HEK293 (cell line): ENCODE data around the gene RIPOR3.

Source experiments
- CTCF ChIA-PET: fragments of 350-600 bp; formaldehyde crosslinking; extraction: SDS; loops from one replicate; lab custom pipeline; 2021; ENCODE audit warnings: antibody characterized with exemption; lab: Yijun Ruan, JAX
- POLR2A ChIA-PET: fragments of 300-600 bp; formaldehyde crosslinking; extraction: SDS; loops from one replicate; lab custom pipeline; 2020; ENCODE audit warnings: antibody characterized with exemption, inconsistent platforms; lab: Yijun Ruan, JAX
- H3K27ac ChIP-seq: fragments of 200-500 bp; sonication (Bioruptor generic); 2 replicates; pipeline ENCODE4 v1.5.1; 2014; ENCODE audit warnings: low read depth, low read length, control low read depth, inconsistent platforms; ENCODE audit errors: extremely low read depth
- H3K36me3 ChIP-seq, 2 experiments: fragments of 200-500 bp in 1 of 2; sonication (Bioruptor generic) in 1 of 2; 1 replicate in 1 of 2; 2 replicates in 1 of 2; pipeline ENCODE4 v1.5.1; 2014 to 2017; ENCODE audit warnings: inconsistent platforms in 2 of 2, low read length in 2 of 2; ENCODE audit not compliant: control insufficient read depth in 2 of 2, insufficient read depth in 1 of 2
- H3K4me1 ChIP-seq: fragments of 200-500 bp; sonication (Bioruptor generic); 2 replicates; pipeline ENCODE4 v1.5.1; 2014; ENCODE audit warnings: mild to moderate bottlenecking, low read length, inconsistent platforms; ENCODE audit not compliant: control insufficient read depth, insufficient read depth
- H3K4me3 ChIP-seq: 2 replicates; pipeline ENCODE4 v1.5.1; 2011; ENCODE audit warnings: low read depth, mild to moderate bottlenecking, control low read depth, low read length, moderate library complexity
- H3K9me3 ChIP-seq: fragments of 200-500 bp; sonication (Bioruptor generic); 2 replicates; pipeline ENCODE4 v1.5.1; 2014; ENCODE audit warnings: low read depth, low read length, inconsistent platforms; ENCODE audit not compliant: control insufficient read depth, insufficient read depth
- KLF8 ChIP-seq: fragments of 450-650 bp; formaldehyde crosslinking; IDR thresholded peaks from 2 replicates; pipeline ENCODE4 v1.5.1; 2016; ENCODE audit warnings: missing biosample characterization, missing genetic modification characterization
- PRDM1 ChIP-seq: fragments of 450-650 bp; formaldehyde crosslinking; IDR thresholded peaks from 2 replicates; pipeline ENCODE4; 2016; ENCODE audit warnings: missing biosample characterization, missing genetic modification characterization
- SETDB1 ChIP-seq: IDR thresholded peaks from one replicate; pipeline ENCODE4 v1.6.1; 2017; ENCODE audit warnings: mild to moderate bottlenecking, low read length, moderate library complexity, mixed read lengths; ENCODE audit not compliant: insufficient read length
- ZFP37 ChIP-seq: fragments of 450-650 bp; formaldehyde crosslinking; IDR thresholded peaks from 2 replicates; pipeline ENCODE4 v1.5.1; 2016; ENCODE audit warnings: missing biosample characterization, missing genetic modification characterization
- ZFP41 ChIP-seq: fragments of 450-650 bp; formaldehyde crosslinking; IDR thresholded peaks from 2 replicates; pipeline ENCODE4 v1.5.1; 2016; ENCODE audit warnings: missing biosample characterization, missing genetic modification characterization, borderline replicate concordance
- ZNF114 ChIP-seq: fragments of 450-650 bp; formaldehyde crosslinking; IDR thresholded peaks from 2 replicates; pipeline ENCODE4 v1.5.0; 2017; ENCODE audit warnings: missing biosample characterization, missing genetic modification characterization
- ZNF175 ChIP-seq: fragments of 450-650 bp; formaldehyde crosslinking; IDR thresholded peaks from 2 replicates; pipeline ENCODE4 v1.5.1; 2016; ENCODE audit warnings: missing biosample characterization, missing genetic modification characterization
- ZNF248 ChIP-seq: fragments of 450-650 bp; formaldehyde crosslinking; IDR thresholded peaks from 2 replicates; pipeline ENCODE4 v1.5.1; 2017; ENCODE audit warnings: missing biosample characterization, missing genetic modification characterization
- ZNF292 ChIP-seq: fragments of 450-650 bp; formaldehyde crosslinking; IDR thresholded peaks from 2 replicates; pipeline ENCODE4 v1.5.1; 2016; ENCODE audit warnings: low read depth, missing biosample characterization, missing genetic modification characterization, borderline replicate concordance
- ZNF37A ChIP-seq: fragments of 450-650 bp; IDR thresholded peaks from 2 replicates; pipeline ENCODE4 v1.5.1; 2018; ENCODE audit warnings: missing biosample characterization, missing genetic modification characterization
- ZNF391 ChIP-seq: fragments of 450-650 bp; formaldehyde crosslinking; IDR thresholded peaks from 2 replicates; pipeline ENCODE4 v1.5.1; 2016; ENCODE audit warnings: low read depth, missing biosample characterization, missing genetic modification characterization, borderline replicate concordance
- ZNF501 ChIP-seq: fragments of 450-650 bp; formaldehyde crosslinking; IDR thresholded peaks from 2 replicates; pipeline ENCODE4 v1.5.1; 2016; ENCODE audit warnings: missing biosample characterization, missing genetic modification characterization
- ZNF792 ChIP-seq: fragments of 450-650 bp; formaldehyde crosslinking; IDR thresholded peaks from 2 replicates; pipeline ENCODE4 v1.5.1; 2016; ENCODE audit warnings: missing biosample characterization, missing genetic modification characterization
- TF ChIP-seq, protein P1 (sequence below): fragments of 450-650 bp; formaldehyde crosslinking; IDR thresholded peaks from 2 replicates; pipeline ENCODE4 v1.5.1; 2016; ENCODE audit warnings: missing biosample characterization, missing genetic modification characterization
- TF ChIP-seq, protein P2 (sequence below): fragments of 450-650 bp; formaldehyde crosslinking; IDR thresholded peaks from 2 replicates; pipeline ENCODE4 v1.5.1; 2017; ENCODE audit warnings: missing biosample characterization, missing genetic modification characterization
- TF ChIP-seq, protein P3 (sequence below): fragments of 450-650 bp; formaldehyde crosslinking; IDR thresholded peaks from 2 replicates; pipeline ENCODE4 v1.5.1; 2016; ENCODE audit warnings: missing biosample characterization, missing genetic modification characterization
- TF ChIP-seq, protein P4 (sequence below): fragments of 450-650 bp; formaldehyde crosslinking; IDR thresholded peaks from 2 replicates; pipeline ENCODE4 v1.5.1; 2017; ENCODE audit warnings: missing biosample characterization, missing genetic modification characterization
- TF ChIP-seq, protein P5 (sequence below): fragments of 450-650 bp; formaldehyde crosslinking; IDR thresholded peaks from 2 replicates; pipeline ENCODE4 v1.5.1; 2016; ENCODE audit warnings: missing biosample characterization, missing genetic modification characterization, borderline replicate concordance
- TF ChIP-seq, protein P6 (sequence below): fragments of 450-650 bp; formaldehyde crosslinking; IDR thresholded peaks from 2 replicates; pipeline ENCODE4 v1.5.1; 2016; ENCODE audit warnings: missing biosample characterization, missing genetic modification characterization

The RIPOR3 gene

DNA sequence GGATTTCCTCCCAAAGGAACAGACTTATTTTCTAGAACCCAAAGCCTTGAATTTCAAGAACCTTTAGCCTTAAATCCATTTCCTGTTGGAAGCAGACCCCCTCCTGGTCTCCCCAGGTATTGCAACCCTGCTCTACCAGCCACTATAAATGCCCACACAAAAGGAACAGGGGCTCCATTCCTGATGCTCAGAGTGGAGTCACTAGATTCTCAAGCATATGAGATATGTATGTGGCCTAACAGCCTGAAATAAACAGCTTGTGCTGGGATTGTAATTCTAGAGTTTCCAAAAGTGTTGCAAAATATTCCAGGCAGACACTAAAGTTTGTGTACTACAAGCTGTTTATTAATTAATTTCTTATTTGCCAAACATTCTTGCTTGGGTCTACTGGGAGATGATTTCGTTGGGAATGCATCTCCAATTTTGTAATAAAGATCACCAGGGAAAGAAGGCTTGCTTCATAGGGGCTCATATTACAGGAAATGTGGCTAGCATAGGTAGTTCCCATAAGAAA, 44.8 kb downstream of the RIPOR3 start:
- H3K36me3 ChIP-seq: no peaks in the 10 kb centered on the region
- CTCF ChIA-PET: interaction anchor here (0.7 to 4.3 kb wide), 2 partner anchors 12 to 104 kb away, joined by 3 to 30 read pairs; no protein-coding TSS in a partner anchor
- no peak overlapping the region for H3K4me3 ChIP-seq
- no peaks in the 10 kb centered on the region for H3K4me1 ChIP-seq
- TF ChIP-seq SETDB1: peak; percentile 57
- TF ChIP-seq ZNF292 (tag by site-specific recombination): no peak
- no peak overlapping the region for H3K27ac ChIP-seq
- POLR2A ChIA-PET: no interaction called here
- H3K9me3 ChIP-seq: no peaks in the 10 kb centered on the region

DNA sequence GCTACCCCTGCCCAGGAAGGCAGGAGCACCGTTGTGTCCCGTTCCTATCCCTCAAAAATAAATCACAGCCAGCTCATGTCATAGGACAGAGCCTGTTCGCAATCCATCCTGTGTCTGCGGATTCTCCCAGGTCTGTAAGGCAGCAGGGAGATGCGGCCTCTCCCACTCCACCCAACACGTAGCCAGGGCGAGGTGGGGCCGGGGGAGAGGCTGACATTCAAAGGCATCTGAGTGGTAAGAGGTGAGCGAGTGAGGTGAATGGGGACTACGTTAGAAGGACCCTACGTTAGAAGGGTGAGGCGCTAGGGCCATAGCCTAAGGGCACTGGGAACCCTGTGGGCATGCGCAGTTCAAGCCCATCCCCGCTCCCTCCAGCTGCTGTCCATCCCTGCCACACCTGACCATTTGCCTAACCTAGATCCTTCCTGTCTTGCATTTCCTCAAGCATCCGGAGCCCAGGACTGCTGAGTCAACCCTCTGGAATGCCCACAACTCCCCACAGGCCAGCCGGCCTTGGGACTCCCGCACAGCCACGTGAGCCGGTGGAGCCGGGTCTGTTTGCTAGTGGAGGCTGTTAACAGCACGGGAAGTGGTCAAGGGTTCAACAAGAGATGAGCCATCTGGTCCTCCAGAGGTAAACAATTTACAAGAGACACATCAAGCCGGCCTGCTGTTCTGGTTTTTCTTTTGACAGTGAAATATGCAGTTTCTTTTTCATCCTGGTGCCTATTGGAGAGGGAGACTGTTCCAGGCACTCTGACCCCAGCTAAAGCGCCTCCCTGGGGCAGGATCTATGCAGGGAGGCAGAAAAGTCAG, 45.9 kb downstream of the RIPOR3 start:
- POLR2A ChIA-PET: interaction anchor here (0.5 to 1.2 kb wide), 2 partner anchors 9 to 51 kb away, joined by 3 to 5 read pairs; no protein-coding TSS in a partner anchor
- no peaks in the 10 kb centered on the region for H3K4me1 ChIP-seq
- no peak for TF ChIP-seq ZNF114
- TF ChIP-seq KLF8 (tag by site-specific recombination): no peak
- TF ChIP-seq, protein P1, sequence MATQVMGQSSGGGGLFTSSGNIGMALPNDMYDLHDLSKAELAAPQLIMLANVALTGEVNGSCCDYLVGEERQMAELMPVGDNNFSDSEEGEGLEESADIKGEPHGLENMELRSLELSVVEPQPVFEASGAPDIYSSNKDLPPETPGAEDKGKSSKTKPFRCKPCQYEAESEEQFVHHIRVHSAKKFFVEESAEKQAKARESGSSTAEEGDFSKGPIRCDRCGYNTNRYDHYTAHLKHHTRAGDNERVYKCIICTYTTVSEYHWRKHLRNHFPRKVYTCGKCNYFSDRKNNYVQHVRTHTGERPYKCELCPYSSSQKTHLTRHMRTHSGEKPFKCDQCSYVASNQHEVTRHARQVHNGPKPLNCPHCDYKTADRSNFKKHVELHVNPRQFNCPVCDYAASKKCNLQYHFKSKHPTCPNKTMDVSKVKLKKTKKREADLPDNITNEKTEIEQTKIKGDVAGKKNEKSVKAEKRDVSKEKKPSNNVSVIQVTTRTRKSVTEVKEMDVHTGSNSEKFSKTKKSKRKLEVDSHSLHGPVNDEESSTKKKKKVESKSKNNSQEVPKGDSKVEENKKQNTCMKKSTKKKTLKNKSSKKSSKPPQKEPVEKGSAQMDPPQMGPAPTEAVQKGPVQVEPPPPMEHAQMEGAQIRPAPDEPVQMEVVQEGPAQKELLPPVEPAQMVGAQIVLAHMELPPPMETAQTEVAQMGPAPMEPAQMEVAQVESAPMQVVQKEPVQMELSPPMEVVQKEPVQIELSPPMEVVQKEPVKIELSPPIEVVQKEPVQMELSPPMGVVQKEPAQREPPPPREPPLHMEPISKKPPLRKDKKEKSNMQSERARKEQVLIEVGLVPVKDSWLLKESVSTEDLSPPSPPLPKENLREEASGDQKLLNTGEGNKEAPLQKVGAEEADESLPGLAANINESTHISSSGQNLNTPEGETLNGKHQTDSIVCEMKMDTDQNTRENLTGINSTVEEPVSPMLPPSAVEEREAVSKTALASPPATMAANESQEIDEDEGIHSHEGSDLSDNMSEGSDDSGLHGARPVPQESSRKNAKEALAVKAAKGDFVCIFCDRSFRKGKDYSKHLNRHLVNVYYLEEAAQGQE (tag by site-specific recombination): no peak
- no peak for TF ChIP-seq PRDM1
- no peak for TF ChIP-seq ZNF501 (tag by site-specific recombination)
- TF ChIP-seq, protein P2, sequence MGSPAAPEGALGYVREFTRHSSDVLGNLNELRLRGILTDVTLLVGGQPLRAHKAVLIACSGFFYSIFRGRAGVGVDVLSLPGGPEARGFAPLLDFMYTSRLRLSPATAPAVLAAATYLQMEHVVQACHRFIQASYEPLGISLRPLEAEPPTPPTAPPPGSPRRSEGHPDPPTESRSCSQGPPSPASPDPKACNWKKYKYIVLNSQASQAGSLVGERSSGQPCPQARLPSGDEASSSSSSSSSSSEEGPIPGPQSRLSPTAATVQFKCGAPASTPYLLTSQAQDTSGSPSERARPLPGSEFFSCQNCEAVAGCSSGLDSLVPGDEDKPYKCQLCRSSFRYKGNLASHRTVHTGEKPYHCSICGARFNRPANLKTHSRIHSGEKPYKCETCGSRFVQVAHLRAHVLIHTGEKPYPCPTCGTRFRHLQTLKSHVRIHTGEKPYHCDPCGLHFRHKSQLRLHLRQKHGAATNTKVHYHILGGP (tag by site-specific recombination): no peak
- no peak for TF ChIP-seq ZNF248 (tag by site-specific recombination)
- TF ChIP-seq, protein P3, sequence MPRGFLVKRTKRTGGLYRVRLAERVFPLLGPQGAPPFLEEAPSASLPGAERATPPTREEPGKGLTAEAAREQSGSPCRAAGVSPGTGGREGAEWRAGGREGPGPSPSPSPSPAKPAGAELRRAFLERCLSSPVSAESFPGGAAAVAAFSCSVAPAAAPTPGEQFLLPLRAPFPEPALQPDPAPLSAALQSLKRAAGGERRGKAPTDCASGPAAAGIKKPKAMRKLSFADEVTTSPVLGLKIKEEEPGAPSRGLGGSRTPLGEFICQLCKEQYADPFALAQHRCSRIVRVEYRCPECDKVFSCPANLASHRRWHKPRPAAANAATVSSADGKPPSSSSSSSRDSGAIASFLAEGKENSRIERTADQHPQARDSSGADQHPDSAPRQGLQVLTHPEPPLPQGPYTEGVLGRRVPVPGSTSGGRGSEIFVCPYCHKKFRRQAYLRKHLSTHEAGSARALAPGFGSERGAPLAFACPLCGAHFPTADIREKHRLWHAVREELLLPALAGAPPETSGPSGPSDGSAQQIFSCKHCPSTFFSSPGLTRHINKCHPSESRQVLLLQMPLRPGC (tag by site-specific recombination): no peak
- no peak for TF ChIP-seq ZNF792
- no peak for TF ChIP-seq ZNF175 (tag by site-specific recombination)
- no peak for TF ChIP-seq ZNF391 (tag by site-specific recombination)
- TF ChIP-seq ZFP37 (tag by site-specific recombination): 0 out of 2 replicates have a peak, but pooled peaks have one; percentile 21
- TF ChIP-seq, protein P4, sequence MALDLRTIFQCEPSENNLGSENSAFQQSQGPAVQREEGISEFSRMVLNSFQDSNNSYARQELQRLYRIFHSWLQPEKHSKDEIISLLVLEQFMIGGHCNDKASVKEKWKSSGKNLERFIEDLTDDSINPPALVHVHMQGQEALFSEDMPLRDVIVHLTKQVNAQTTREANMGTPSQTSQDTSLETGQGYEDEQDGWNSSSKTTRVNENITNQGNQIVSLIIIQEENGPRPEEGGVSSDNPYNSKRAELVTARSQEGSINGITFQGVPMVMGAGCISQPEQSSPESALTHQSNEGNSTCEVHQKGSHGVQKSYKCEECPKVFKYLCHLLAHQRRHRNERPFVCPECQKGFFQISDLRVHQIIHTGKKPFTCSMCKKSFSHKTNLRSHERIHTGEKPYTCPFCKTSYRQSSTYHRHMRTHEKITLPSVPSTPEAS: no peak
- TF ChIP-seq, protein P5, sequence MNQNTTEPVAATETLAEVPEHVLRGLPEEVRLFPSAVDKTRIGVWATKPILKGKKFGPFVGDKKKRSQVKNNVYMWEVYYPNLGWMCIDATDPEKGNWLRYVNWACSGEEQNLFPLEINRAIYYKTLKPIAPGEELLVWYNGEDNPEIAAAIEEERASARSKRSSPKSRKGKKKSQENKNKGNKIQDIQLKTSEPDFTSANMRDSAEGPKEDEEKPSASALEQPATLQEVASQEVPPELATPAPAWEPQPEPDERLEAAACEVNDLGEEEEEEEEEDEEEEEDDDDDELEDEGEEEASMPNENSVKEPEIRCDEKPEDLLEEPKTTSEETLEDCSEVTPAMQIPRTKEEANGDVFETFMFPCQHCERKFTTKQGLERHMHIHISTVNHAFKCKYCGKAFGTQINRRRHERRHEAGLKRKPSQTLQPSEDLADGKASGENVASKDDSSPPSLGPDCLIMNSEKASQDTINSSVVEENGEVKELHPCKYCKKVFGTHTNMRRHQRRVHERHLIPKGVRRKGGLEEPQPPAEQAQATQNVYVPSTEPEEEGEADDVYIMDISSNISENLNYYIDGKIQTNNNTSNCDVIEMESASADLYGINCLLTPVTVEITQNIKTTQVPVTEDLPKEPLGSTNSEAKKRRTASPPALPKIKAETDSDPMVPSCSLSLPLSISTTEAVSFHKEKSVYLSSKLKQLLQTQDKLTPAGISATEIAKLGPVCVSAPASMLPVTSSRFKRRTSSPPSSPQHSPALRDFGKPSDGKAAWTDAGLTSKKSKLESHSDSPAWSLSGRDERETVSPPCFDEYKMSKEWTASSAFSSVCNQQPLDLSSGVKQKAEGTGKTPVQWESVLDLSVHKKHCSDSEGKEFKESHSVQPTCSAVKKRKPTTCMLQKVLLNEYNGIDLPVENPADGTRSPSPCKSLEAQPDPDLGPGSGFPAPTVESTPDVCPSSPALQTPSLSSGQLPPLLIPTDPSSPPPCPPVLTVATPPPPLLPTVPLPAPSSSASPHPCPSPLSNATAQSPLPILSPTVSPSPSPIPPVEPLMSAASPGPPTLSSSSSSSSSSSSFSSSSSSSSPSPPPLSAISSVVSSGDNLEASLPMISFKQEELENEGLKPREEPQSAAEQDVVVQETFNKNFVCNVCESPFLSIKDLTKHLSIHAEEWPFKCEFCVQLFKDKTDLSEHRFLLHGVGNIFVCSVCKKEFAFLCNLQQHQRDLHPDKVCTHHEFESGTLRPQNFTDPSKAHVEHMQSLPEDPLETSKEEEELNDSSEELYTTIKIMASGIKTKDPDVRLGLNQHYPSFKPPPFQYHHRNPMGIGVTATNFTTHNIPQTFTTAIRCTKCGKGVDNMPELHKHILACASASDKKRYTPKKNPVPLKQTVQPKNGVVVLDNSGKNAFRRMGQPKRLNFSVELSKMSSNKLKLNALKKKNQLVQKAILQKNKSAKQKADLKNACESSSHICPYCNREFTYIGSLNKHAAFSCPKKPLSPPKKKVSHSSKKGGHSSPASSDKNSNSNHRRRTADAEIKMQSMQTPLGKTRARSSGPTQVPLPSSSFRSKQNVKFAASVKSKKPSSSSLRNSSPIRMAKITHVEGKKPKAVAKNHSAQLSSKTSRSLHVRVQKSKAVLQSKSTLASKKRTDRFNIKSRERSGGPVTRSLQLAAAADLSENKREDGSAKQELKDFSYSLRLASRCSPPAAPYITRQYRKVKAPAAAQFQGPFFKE (tag by site-specific recombination): no peak
- TF ChIP-seq ZNF37A (tag by site-specific recombination): no peak
- no peak for TF ChIP-seq ZFP41
- TF ChIP-seq, protein P6, sequence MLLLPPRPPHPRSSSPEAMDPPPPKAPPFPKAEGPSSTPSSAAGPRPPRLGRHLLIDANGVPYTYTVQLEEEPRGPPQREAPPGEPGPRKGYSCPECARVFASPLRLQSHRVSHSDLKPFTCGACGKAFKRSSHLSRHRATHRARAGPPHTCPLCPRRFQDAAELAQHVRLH (tag by site-specific recombination): no peak

More for the DNA sequence above, 45.9 kb downstream of the RIPOR3 start:
- Histone ChIP-seq H3K4me3 (no peak overlapping the region), H3K9me3 (no peaks in the 10 kb centered on the region), H3K36me3 (no peaks in the 10 kb centered on the region), H3K27ac (no peak overlapping the region)
- CTCF ChIA-PET: interaction anchor here (0.7 to 4.3 kb wide), 2 partner anchors 11 to 284 kb away, joined by 3 to 30 read pairs; no protein-coding TSS in a partner anchor
